ENCODE results near the gene SSBP3. TPM values are rescaled to one million over a fixed set of nuclear protein-coding genes. Genes with fewer than 3 reads are reported as not detected.

SSBP3 gene
- total RNA-seq, 1 experiment from 2014 or later = 37.5 TPM

DNA sequence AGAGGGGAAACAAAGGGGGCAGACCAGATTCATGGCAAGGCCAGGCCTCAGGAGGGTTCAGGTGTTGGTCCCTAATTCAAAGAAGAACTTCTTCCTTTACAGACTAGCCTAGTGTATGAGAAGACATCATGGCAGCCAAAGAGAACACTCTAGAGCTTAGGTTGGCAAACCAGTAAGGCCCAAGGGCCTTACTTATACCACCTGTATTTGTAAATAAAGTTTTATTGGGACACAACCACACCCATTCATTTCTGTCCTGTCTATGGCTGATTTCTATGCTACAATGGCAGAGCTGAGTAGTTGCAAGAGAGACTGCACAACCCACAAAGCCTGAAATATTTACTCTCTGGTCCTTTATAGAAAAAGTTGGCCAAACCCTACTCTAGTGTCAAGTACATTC is 42.3 kb downstream of the SSBP3 start:
- TF ChIP-seq CEBPB (IDR thresholded peaks at IDR 0.05; ENCODE audit: low read depth) (no peak), POLR2AphosphoS5 (IDR thresholded peaks at IDR 0.05; ENCODE audit: low read depth, low read length) (no peak), RAD21 (IDR thresholded peaks at IDR 0.05; ENCODE audit: low read depth) (no peak), ZNF274 (IDR thresholded peaks at IDR 0.05; ENCODE audit: low read depth, low read length) (no peak), EZH2phosphoT487 (IDR thresholded peaks at IDR 0.05; ENCODE audit: borderline replicate concordance) (no peak), EGR1 (IDR thresholded peaks at IDR 0.05; ENCODE audit: low read depth) (no peak)
- TF ChIP-seq, protein P1, sequence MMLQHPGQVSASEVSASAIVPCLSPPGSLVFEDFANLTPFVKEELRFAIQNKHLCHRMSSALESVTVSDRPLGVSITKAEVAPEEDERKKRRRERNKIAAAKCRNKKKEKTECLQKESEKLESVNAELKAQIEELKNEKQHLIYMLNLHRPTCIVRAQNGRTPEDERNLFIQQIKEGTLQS (IDR thresholded peaks at IDR 0.05) = no peak
- TF ChIP-seq, protein P2, sequence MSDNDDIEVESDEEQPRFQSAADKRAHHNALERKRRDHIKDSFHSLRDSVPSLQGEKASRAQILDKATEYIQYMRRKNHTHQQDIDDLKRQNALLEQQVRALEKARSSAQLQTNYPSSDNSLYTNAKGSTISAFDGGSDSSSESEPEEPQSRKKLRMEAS (IDR thresholded peaks at IDR 0.05) = no peak
- TF ChIP-seq, protein P3, sequence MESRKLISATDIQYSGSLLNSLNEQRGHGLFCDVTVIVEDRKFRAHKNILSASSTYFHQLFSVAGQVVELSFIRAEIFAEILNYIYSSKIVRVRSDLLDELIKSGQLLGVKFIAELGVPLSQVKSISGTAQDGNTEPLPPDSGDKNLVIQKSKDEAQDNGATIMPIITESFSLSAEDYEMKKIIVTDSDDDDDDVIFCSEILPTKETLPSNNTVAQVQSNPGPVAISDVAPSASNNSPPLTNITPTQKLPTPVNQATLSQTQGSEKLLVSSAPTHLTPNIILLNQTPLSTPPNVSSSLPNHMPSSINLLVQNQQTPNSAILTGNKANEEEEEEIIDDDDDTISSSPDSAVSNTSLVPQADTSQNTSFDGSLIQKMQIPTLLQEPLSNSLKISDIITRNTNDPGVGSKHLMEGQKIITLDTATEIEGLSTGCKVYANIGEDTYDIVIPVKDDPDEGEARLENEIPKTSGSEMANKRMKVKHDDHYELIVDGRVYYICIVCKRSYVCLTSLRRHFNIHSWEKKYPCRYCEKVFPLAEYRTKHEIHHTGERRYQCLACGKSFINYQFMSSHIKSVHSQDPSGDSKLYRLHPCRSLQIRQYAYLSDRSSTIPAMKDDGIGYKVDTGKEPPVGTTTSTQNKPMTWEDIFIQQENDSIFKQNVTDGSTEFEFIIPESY (IDR thresholded peaks at IDR 0.05; ENCODE audit: extremely low read depth, insufficient replicate concordance, low read length) = no peak
- TF ChIP-seq, protein P4, sequence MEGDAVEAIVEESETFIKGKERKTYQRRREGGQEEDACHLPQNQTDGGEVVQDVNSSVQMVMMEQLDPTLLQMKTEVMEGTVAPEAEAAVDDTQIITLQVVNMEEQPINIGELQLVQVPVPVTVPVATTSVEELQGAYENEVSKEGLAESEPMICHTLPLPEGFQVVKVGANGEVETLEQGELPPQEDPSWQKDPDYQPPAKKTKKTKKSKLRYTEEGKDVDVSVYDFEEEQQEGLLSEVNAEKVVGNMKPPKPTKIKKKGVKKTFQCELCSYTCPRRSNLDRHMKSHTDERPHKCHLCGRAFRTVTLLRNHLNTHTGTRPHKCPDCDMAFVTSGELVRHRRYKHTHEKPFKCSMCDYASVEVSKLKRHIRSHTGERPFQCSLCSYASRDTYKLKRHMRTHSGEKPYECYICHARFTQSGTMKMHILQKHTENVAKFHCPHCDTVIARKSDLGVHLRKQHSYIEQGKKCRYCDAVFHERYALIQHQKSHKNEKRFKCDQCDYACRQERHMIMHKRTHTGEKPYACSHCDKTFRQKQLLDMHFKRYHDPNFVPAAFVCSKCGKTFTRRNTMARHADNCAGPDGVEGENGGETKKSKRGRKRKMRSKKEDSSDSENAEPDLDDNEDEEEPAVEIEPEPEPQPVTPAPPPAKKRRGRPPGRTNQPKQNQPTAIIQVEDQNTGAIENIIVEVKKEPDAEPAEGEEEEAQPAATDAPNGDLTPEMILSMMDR (IDR thresholded peaks at IDR 0.05 in 2 of 3, conservative IDR thresholded peaks at IDR 0.05 in 1 of 3; ENCODE audit: borderline replicate concordance in 1 of 3, insufficient read depth in 1 of 3, low read depth in 2 of 3, low read length in 2 of 3) = no peak
- POLR2A ChIA-PET = no interaction called here
- DNase-seq (ENCODE audit: low read depth, low spot score) = no peak
- Histone ChIP-seq H3K4me1 (ENCODE audit: control insufficient read depth in 1 of 2, insufficient read depth in 2 of 2, low read length in 2 of 2) (peaks cover 0 to 10% of the 10 kb centered on the region in 2 experiments; a peak in 1 of 4 replicates), H3K36me3 (ENCODE audit: control insufficient read depth in 1 of 2, insufficient read depth in 2 of 2, low read length in 2 of 2) (no peaks in the 10 kb centered on the region), H2AFZ (ENCODE audit: low read depth, low read length, poor library complexity, severe bottlenecking) (no peak overlapping the region), H3K79me2 (ENCODE audit: insufficient read depth, low read length) (no peaks in the 10 kb centered on the region), H3K9me3 (ENCODE audit: control insufficient read depth in 1 of 2, insufficient read depth in 1 of 2, low read depth in 1 of 2, low read length in 2 of 2) (no peaks in the 10 kb centered on the region), H3K27me3 (ENCODE audit: insufficient read depth, low read length) (no peaks in the 10 kb centered on the region), H3K9me2 (ENCODE audit: insufficient read depth) (no peaks in the 10 kb centered on the region), H3K4me2 (ENCODE audit: low read length) (no peak overlapping the region), H3K9ac (ENCODE audit: low read length) (no peak overlapping the region), H4K20me1 (ENCODE audit: insufficient read depth) (no peaks in the 10 kb centered on the region; the same call in 1 of the 2 replicates), H3K4me3 (replicated peaks in 1 of 2; ENCODE audit: low read depth in 1 of 2, low read length in 2 of 2) (no peak overlapping the region), H3K27ac (ENCODE audit: low read depth, low read length) (no peak overlapping the region)
- no TSS peak for BruUV-seq (replicated peaks)
- RAD21 ChIA-PET (ENCODE audit: low non-redundant PET in 1 of 2, low total read pairs in 2 of 2, uncharacterized antibody in 2 of 2, unreplicated experiment in 2 of 2) = no interaction called here
- ATAC-seq = no peak
- intact Hi-C loops (cut with micrococcal nuclease) = no loop called here
- CTCF ChIA-PET = no interaction called here
